HG03521 (cell line): ENCODE results near the gene ST6GALNAC4.

Experiments used
- ATAC-seq: cut with Tn5 transposase; IDR thresholded peaks from one replicate; pipeline ENCODE4 v1.9.1; 2021; ENCODE audit warnings: mild to moderate bottlenecking, moderate library complexity; ENCODE audit not compliant: unreplicated experiment

ST6GALNAC4 gene

GRCh38 chr9:127916720-127917581 is at the start of gene ST6GALNAC4:
Gene ST6GALNAC4, minus strand, starts transcription at chr9:127917041. Its CDS starts 622 bp downstream, at chr9:127916419.
- peak; percentile 77 for ATAC-seq

GRCh38 chr9:127965953-127966352 is 49.1 kb upstream of the ST6GALNAC4 start:
- no peak for ATAC-seq

- no peak for ATAC-seq
These were observed 46.7 kb upstream of the ST6GALNAC4 start for GRCh38 chr9:127963359-127964064.

- no peak for ATAC-seq
These were observed 46.2 kb upstream of the ST6GALNAC4 start for GRCh38 chr9:127963041-127963358.

- ATAC-seq: no peak
These were observed 45.4 kb upstream of the ST6GALNAC4 start for GRCh38 chr9:127962278-127962677.

GRCh38 chr9:127961613-127962155 is 44.8 kb upstream of the ST6GALNAC4 start:
- ATAC-seq: no peak

GRCh38 chr9:127961155-127961490 is 44.3 kb upstream of the ST6GALNAC4 start:
- ATAC-seq: no peak

- ATAC-seq: no peak
These were observed 43.7 kb upstream of the ST6GALNAC4 start for GRCh38 chr9:127960410-127961154.

GRCh38 chr9:127959841-127960409 is 43.1 kb upstream of the ST6GALNAC4 start:
- no peak for ATAC-seq

- no peak for ATAC-seq
These were observed 42.6 kb upstream of the ST6GALNAC4 start for GRCh38 chr9:127959398-127959797.

GRCh38 chr9:127958728-127959127 is 41.9 kb upstream of the ST6GALNAC4 start:
- ATAC-seq: no peak

- ATAC-seq: peak; percentile 53
These were observed 38.6 kb upstream of the ST6GALNAC4 start for GRCh38 chr9:127955294-127956015.

GRCh38 chr9:127954831-127955293 is 38.0 kb upstream of the ST6GALNAC4 start:
- ATAC-seq: no peak

- ATAC-seq: no peak
These were observed 37.1 kb upstream of the ST6GALNAC4 start for GRCh38 chr9:127953768-127954505.

GRCh38 chr9:127953154-127953553 is 36.3 kb upstream of the ST6GALNAC4 start:
- no peak for ATAC-seq

- ATAC-seq: no peak
These were observed 33.9 kb upstream of the ST6GALNAC4 start for GRCh38 chr9:127950513-127951289.

GRCh38 chr9:127949827-127950512 is 33.1 kb upstream of the ST6GALNAC4 start:
- ATAC-seq: no peak
